Esophagus squamous epithelium (tissue), 4 donors: ENCODE measurements around the gene EVX2.

Experiments
- POLR2A ChIP-seq, 4 donors: fragments of 450-650 bp; IDR thresholded peaks; one replicate each; pipeline ENCODE4 v1.6.1; 2017; ENCODE audit warnings: antibody characterized with exemption in 4 of 4, mild to moderate bottlenecking in 4 of 4, moderate library complexity in 3 of 4
- TF ChIP-seq, protein P1 (sequence below), 6 experiments: fragments of 450-650 bp in 4 of 6; fragments of 200-600 bp in 2 of 6; sonication (generic) in 2 of 6; IDR thresholded peaks; one replicate each; pipeline ENCODE4 v1.5.1; 2016 to 2019; ENCODE audit warnings: antibody characterized with exemption in 6 of 6, mild to moderate bottlenecking in 4 of 6, moderate library complexity in 4 of 6

DNA sequence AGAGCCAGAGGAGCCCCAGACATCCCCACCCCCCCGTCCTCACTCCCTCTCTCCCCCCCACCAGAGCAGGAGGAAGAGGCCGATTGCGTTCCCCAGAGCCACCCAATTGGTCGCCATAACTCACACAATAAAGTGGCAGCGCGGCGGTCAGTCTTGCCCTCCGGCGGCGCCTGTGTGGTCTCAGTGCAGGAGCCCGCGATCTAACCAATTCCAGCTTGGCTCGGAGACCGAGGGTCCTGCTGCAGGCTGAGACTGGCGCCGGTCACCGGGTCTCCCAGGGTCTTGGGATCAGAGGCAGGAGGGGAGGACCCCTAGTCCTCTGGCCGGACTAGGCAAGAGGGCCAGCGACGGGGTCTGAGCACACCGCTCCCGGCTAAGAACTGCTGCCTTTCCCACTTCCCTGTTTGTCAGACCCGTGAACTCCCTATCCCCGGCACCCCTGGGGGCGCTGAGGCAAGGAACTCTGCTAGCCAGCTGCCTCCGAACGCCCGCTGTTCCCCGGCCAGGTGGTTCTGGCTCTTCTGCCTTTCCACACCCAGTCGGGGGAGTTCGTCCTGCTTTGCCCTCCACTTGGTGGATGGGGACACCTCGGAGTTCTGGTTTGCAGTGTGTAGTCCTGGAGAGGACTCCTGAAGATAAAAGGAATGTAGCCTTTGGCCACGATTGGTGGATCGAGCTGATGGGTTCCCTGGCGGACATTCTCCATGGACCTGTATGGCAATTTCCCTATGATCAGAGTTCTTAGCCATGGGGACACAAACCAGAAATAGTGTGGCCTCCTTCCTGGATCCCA is 14.8 kb upstream of the EVX2 start:
- TF ChIP-seq, protein P1, sequence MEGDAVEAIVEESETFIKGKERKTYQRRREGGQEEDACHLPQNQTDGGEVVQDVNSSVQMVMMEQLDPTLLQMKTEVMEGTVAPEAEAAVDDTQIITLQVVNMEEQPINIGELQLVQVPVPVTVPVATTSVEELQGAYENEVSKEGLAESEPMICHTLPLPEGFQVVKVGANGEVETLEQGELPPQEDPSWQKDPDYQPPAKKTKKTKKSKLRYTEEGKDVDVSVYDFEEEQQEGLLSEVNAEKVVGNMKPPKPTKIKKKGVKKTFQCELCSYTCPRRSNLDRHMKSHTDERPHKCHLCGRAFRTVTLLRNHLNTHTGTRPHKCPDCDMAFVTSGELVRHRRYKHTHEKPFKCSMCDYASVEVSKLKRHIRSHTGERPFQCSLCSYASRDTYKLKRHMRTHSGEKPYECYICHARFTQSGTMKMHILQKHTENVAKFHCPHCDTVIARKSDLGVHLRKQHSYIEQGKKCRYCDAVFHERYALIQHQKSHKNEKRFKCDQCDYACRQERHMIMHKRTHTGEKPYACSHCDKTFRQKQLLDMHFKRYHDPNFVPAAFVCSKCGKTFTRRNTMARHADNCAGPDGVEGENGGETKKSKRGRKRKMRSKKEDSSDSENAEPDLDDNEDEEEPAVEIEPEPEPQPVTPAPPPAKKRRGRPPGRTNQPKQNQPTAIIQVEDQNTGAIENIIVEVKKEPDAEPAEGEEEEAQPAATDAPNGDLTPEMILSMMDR (IDR thresholded peaks at IDR 0.05) = no peak
- no peak for TF ChIP-seq POLR2A (IDR thresholded peaks at IDR 0.05)
